ENCODE results near the gene DNMT3L.
A peak's percentile ranks its signal among the peaks of the same experiment; 100 is the strongest.
"Not testable (repeated sequence)": the region's sequence is repeated elsewhere in the genome, so short reads cannot be mapped to it uniquely, and the experiment has no call there.

DNMT3L gene

GRCh38 chr21:44275041-44275440 is 13.3 kb upstream of the DNMT3L start:
- no peak for DNase-seq

- DNase-seq, result no peak
These were observed 11.3 kb upstream of the DNMT3L start for GRCh38 chr21:44273046-44273445.

GRCh38 chr21:44272284-44272858 is 10.7 kb upstream of the DNMT3L start:
- no peak for DNase-seq

GRCh38 chr21:44271558-44272283 is 10.0 kb upstream of the DNMT3L start:
- no peak for DNase-seq

GRCh38 chr21:44269090-44269489 is 7.4 kb upstream of the DNMT3L start:
- no peak for DNase-seq

- peak; percentile 21 for DNase-seq
These were observed 6.0 kb upstream of the DNMT3L start for GRCh38 chr21:44267655-44268142.

- no peak for DNase-seq
These were observed 4.1 kb upstream of the DNMT3L start for GRCh38 chr21:44265734-44266270.

GRCh38 chr21:44263768-44264167 is 2.1 kb upstream of the DNMT3L start:
- DNase-seq, result no peak

GRCh38 chr21:44263221-44263760 is 1.6 kb upstream of the DNMT3L start:
- DNase-seq, result no peak

- no peak for DNase-seq
These were observed 800 bp upstream of the DNMT3L start for GRCh38 chr21:44262338-44263056.

GRCh38 chr21:44260791-44261631 is 686 bp downstream of the DNMT3L start:
- DNase-seq, result no peak

- DNase-seq, result no peak
These were observed 1.6 kb downstream of the DNMT3L start for GRCh38 chr21:44260066-44260465.

- no peak for DNase-seq
These were observed 2.5 kb downstream of the DNMT3L start for GRCh38 chr21:44259082-44259705.

- DNase-seq, result no peak
These were observed 3.5 kb downstream of the DNMT3L start for GRCh38 chr21:44258056-44258725.

- DNase-seq, result no peak
These were observed 6.2 kb downstream of the DNMT3L start for GRCh38 chr21:44255511-44255981.

GRCh38 chr21:44253832-44254710 is 7.6 kb downstream of the DNMT3L start:
- DNase-seq, result no peak

- not testable (repeated sequence) for DNase-seq
These were observed 12.3 kb downstream of the DNMT3L start for GRCh38 chr21:44249204-44250037.

- not testable (repeated sequence) for DNase-seq
These were observed 13.8 kb downstream of the DNMT3L start for GRCh38 chr21:44247904-44248303.

- DNase-seq, result not testable (repeated sequence)
These were observed 17.7 kb downstream of the DNMT3L start for GRCh38 chr21:44243980-44244379.

All from activated gamma-delta T cell treated with Interleukin-2 at 50 U/mL for 16 hours (primary cell).